ENCODE measurements around the gene OPRL1. TPM values are rescaled to one million over a fixed set of nuclear protein-coding genes. Genes with fewer than 3 reads are reported as not detected.

OPRL1 gene
- polyA plus RNA-seq, 3 donors = 7.0 to 9.0 (median 8.8) TPM

- intact Hi-C loops (cut with micrococcal nuclease) = no loop called here
- peaks cover 0 to 3% of the 10 kb centered on the region in 2 donors for H3K9me3 ChIP-seq (replicated peaks in 1 of 2; ENCODE audit: control insufficient read depth in 1 of 2, insufficient read depth in 1 of 2, low read length in 2 of 2)
- no peak overlapping the region for H3K4me2 ChIP-seq (replicated peaks; ENCODE audit: extremely low read depth, low read length, poor library complexity, severe bottlenecking)
- no peak overlapping the region for H2AFZ ChIP-seq (ENCODE audit: insufficient read depth, low read depth, low read length, poor library complexity, severe bottlenecking)
- H3K27ac ChIP-seq (ENCODE audit: low read depth in 1 of 2, low read length in 2 of 2) = no peak overlapping the region
- Mint-ChIP-seq H3K4me3 (peak overlapping the region in 1 of 2 donors; percentile 54), H3K27me3 (ENCODE audit: low read depth in 3 of 3) (peaks cover 44 to 73% (median 49%) of the 10 kb centered on the region in 3 donors), H3K4me1 (peaks cover 19% of the 10 kb centered on the region), H3K27ac (no peak overlapping the region), H3K36me3 (peaks cover 0 to 3% of the 10 kb centered on the region in 2 donors), H3K9me3 (peaks cover 0 to 3% (median 0%) of the 10 kb centered on the region in 7 donors)
- DNase-seq = no peak
- H3K79me2 ChIP-seq (ENCODE audit: insufficient read depth, low read length) = no peaks in the 10 kb centered on the region
- no peak overlapping the region for H3K9ac ChIP-seq (ENCODE audit: insufficient read depth, low read length, poor library complexity, severe bottlenecking)
- 89% methylated on average over 9 of the region's 9 CpGs for WGBS (ENCODE audit: insufficient coverage)
- no peaks in the 10 kb centered on the region for H3K36me3 ChIP-seq (replicated peaks in 1 of 2; ENCODE audit: control insufficient read depth in 1 of 2, insufficient read depth in 2 of 2, low read length in 2 of 2)
- H3K4me3 ChIP-seq (replicated peaks in 1 of 3; ENCODE audit: low read depth in 2 of 3, low read length in 3 of 3) = no peak overlapping the region
- H3K27me3 ChIP-seq (ENCODE audit: control insufficient read depth in 2 of 2, insufficient read depth in 2 of 2, low read length in 2 of 2) = peaks cover 2 to 46% of the 10 kb centered on the region in 2 donors
- peaks cover 10 to 14% of the 10 kb centered on the region in 2 donors for H3K4me1 ChIP-seq (ENCODE audit: control insufficient read depth in 1 of 2, insufficient read depth in 2 of 2, low read length in 2 of 2)
- no peak for TF ChIP-seq CTCF (IDR thresholded peaks at IDR 0.05)
- H4K20me1 ChIP-seq (ENCODE audit: insufficient read depth, low read length) = no peaks in the 10 kb centered on the region
Measured at GRCh38 chr20:64055396-64055892, 24.4 kb upstream of the OPRL1 start.

DNA sequence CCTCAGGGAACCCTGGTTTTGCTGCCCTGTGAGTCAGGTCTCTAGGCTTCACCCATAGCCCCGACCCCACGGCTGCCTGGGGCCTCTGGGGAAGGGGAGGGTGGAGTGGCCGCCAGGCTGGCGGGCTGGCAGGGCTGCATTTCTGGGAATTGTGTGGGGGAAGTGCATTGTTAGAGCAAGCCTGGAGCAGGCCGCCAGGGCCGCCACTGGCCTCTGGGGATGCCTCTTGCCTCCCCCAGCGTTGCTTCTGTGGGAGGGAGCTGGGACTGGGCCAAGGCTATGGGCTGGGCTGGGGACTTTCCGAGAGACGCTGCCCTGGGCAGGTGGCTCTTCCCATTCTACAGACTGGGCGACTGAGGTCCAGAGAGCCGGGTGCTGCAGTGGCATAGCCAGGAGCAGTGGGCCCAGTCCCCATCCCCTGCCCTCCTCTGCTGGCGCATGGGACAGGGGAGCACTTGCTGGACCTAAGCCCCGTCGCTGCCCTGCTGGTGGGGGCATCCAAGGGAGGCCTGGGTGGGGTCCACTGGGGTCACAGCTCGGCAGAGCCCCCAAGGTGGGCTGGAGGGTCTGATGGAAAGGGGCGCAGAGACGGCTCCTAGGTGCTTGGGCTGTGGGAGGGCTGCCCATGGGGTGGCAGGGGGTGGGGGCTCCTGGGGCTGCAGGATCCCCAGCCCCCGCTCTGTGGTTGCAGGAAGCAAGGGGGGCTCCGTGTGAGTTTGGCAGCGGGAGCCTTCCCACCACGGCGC lies 23.8 kb upstream of the OPRL1 start:
- Mint-ChIP-seq H3K4me1 (peaks cover 19% of the 10 kb centered on the region), H3K27me3 (ENCODE audit: low read depth in 3 of 3) (peaks cover 38 to 66% (median 43%) of the 10 kb centered on the region in 3 donors), H3K9me3 (peaks cover 0 to 3% (median 0%) of the 10 kb centered on the region in 7 donors), H3K36me3 (peaks cover 0 to 3% of the 10 kb centered on the region in 2 donors), H3K27ac (no peak overlapping the region), H3K4me3 (no peak overlapping the region)
- H3K9ac ChIP-seq (ENCODE audit: insufficient read depth, low read length, poor library complexity, severe bottlenecking) = no peak overlapping the region
- TF ChIP-seq CTCF (IDR thresholded peaks at IDR 0.05) = no peak
- H2AFZ ChIP-seq (ENCODE audit: insufficient read depth, low read depth, low read length, poor library complexity, severe bottlenecking) = no peak overlapping the region
- no peak overlapping the region for H3K4me3 ChIP-seq (replicated peaks in 1 of 3; ENCODE audit: low read depth in 2 of 3, low read length in 3 of 3)
- H3K36me3 ChIP-seq (replicated peaks in 1 of 2; ENCODE audit: control insufficient read depth in 1 of 2, insufficient read depth in 2 of 2, low read length in 2 of 2) = no peaks in the 10 kb centered on the region
- peaks cover 10 to 14% of the 10 kb centered on the region in 2 donors for H3K4me1 ChIP-seq (ENCODE audit: control insufficient read depth in 1 of 2, insufficient read depth in 2 of 2, low read length in 2 of 2)
- intact Hi-C loops (cut with micrococcal nuclease) = no loop called here
- H3K79me2 ChIP-seq (ENCODE audit: insufficient read depth, low read length) = no peaks in the 10 kb centered on the region
- peaks cover 0 to 40% of the 10 kb centered on the region in 2 donors for H3K27me3 ChIP-seq (ENCODE audit: control insufficient read depth in 2 of 2, insufficient read depth in 2 of 2, low read length in 2 of 2)
- no peaks in the 10 kb centered on the region for H3K9me3 ChIP-seq (replicated peaks in 1 of 2; ENCODE audit: control insufficient read depth in 1 of 2, insufficient read depth in 1 of 2, low read length in 2 of 2)
- no peaks in the 10 kb centered on the region for H4K20me1 ChIP-seq (ENCODE audit: insufficient read depth, low read length)
- no peak for DNase-seq
- no peak overlapping the region for H3K27ac ChIP-seq (ENCODE audit: low read depth in 1 of 2, low read length in 2 of 2)
- H3K4me2 ChIP-seq (replicated peaks; ENCODE audit: extremely low read depth, low read length, poor library complexity, severe bottlenecking) = no peak overlapping the region
- 43% methylated on average over 21 of the region's 22 CpGs for WGBS (ENCODE audit: insufficient coverage)

Data from CD14-positive monocyte (primary cell).